Astrocyte of the spinal cord (primary cell): Measurements from ENCODE around the gene RBM19.

Source experiments
- DNase-seq: peaks from one replicate; pipeline ENCODE4 v3.0.0; 2011; ENCODE audit warnings: low read depth, low spot score
- H3K4me3 ChIP-seq: 2 replicates; pipeline ENCODE4 v1.5.1; 2011; ENCODE audit warnings: low read depth, mild to moderate bottlenecking, low read length, moderate library complexity
- CTCF ChIP-seq: IDR thresholded peaks from 2 replicates; pipeline ENCODE4 v1.5.1; 2012; ENCODE audit warnings: low read depth, mild to moderate bottlenecking, low read length, inconsistent platforms
- in situ Hi-C: cut with HindIII; loops from 2 replicates; pipeline ENCODE4 v1.10.0; 2017; ENCODE audit warnings: low sequenced_read_pairs

RBM19 gene

GRCh38 chr12:113842699-113843098 is 123.4 kb downstream of the RBM19 start:
- DNase-seq, result no peak
- no peak for TF ChIP-seq CTCF
- in situ Hi-C loops, result no loop called here
- no peak overlapping the region for H3K4me3 ChIP-seq

- TF ChIP-seq CTCF, result no peak
- in situ Hi-C loops, result no loop called here
- no peak for DNase-seq
- H3K4me3 ChIP-seq, result no peak overlapping the region
These were observed 124.3 kb downstream of the RBM19 start for GRCh38 chr12:113841786-113842185.

GRCh38 chr12:113840401-113841042 is 125.6 kb downstream of the RBM19 start:
- no peak for TF ChIP-seq CTCF
- no peak overlapping the region for H3K4me3 ChIP-seq
- DNase-seq, result no peak
- in situ Hi-C loops, result no loop called here

GRCh38 chr12:113838896-113839295 is 127.2 kb downstream of the RBM19 start:
- in situ Hi-C loops, result no loop called here
- no peak overlapping the region for H3K4me3 ChIP-seq
- DNase-seq, result no peak
- TF ChIP-seq CTCF, result no peak

- TF ChIP-seq CTCF, result peak; percentile 34
- in situ Hi-C loops, result no loop called here
- no peak for DNase-seq
- no peak overlapping the region for H3K4me3 ChIP-seq
These were observed 128.4 kb downstream of the RBM19 start for GRCh38 chr12:113837528-113838296.

- TF ChIP-seq CTCF, result no peak
- in situ Hi-C loops, result no loop called here
- no peak for DNase-seq
- no peak overlapping the region for H3K4me3 ChIP-seq
These were observed 129.0 kb downstream of the RBM19 start for GRCh38 chr12:113837084-113837483.
